GM18951 (cell line): ENCODE measurements around the gene THSD7B.

Experiments
- POLR2A ChIP-seq: IDR thresholded peaks from 4 replicates; pipeline ENCODE4 v1.6.1; 2011; ENCODE audit warnings: mild to moderate bottlenecking; ENCODE audit not compliant: insufficient read length, insufficient read depth; ENCODE audit errors: extremely low read depth
- in situ Hi-C: fragments of 300-500 bp; cut with MboI; formaldehyde crosslinking; loops from one replicate; pipeline ENCODE4 v1.12.0; 2022; ENCODE audit warnings: low sequenced_read_pairs, mixed read lengths, inconsistent platforms; ENCODE audit not compliant: unreplicated experiment

THSD7B gene

DNA sequence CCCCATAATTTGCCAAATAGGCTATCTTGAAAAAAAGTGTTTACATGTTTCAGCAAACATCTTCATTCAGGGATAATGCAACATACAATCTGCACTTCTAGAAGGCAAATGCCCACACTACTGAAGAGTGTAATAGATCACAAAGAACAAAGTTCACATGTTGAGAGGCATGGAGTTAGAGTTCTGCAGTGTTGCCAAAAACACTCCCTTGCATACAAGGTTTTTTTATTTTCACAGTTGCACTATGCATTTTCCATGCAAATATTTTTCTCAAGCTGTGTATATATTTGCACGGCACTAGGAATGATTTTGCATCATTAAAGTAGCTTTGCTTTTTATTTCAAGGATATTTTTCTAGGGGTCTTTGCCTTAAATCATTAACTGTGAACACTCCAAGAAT, 409.9 kb downstream of the THSD7B start:
- TF ChIP-seq POLR2A, result no peak
- in situ Hi-C loops, result no loop called here

DNA sequence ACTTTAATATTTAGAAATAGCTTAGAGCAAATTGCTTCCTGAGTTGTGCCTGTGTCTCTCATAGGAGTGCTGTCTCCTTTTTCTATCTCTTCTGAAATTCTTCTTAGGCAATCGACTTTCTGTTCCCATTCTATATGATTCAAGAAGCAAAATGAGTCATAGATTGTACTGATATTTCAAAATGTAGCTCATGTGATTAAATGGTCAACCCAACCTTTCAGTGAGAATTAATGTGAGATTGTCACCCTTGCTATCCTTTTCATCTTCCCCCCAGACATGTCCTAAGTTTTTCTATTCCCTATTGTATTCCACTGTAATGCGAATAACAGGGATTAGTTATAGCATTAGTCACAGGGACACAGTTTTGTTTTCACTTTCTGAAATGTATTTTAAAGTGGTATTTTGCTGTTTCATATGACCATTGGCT, 413.6 kb downstream of the THSD7B start:
- TF ChIP-seq POLR2A, result no peak
- in situ Hi-C loops, result no loop called here

DNA sequence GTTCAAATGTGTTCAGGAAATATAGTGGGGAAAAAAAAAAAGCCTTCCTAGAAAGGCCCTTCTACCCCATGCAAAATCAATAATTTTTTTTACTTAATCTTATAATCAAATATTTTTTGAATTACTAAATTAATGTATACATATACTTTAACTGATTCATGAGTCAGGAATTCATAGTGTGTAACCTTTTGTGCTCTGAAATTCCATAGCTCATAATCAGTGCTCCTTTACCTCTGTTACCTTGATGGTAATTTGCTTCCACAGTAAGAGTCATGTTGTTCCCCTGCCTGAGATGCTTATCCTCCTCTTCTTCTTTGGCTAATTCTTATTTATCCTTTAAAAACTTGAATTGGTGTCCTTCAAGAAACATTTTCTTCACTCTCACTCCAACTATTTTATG, 414.2 kb downstream of the THSD7B start:
- in situ Hi-C loops, result no loop called here
- TF ChIP-seq POLR2A, result no peak

DNA sequence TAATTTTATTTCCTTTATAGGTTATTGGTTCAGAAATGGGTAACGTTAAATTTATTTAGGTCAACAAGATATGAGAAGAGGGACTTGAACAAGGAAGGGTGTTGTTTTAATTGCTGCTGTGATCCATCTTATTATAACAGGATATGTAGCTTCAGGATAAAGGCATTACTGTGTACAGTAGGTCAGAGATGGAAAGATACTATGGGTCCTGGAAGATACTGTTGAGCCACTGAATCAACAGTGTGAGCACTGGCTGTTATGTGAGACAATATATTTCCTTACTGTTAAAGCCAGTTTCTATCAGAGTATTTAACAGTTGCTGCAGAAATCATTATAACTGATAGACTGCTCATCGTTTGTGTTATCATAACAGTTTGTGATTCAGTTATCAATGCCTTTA, 414.7 kb downstream of the THSD7B start:
- TF ChIP-seq POLR2A, result no peak
- in situ Hi-C loops, result no loop called here

DNA sequence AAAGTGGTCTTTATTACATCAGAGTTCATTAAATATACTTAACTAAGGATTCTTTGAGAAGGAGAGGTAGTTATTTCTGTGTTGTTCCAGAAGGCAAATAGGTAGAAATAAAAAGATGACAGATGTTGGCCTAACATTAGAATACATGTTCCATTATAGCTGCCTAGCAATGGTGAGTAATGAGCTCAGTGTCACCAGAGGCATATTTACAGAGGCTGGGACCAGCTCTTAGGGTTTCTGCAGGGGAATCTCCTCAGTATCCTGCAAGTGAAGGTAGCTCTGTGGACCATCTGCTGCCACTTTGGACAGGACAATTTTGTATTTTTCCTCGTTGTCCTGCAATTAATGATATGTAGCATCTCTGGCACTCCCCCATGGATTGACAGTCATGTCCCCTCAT, 416.0 kb downstream of the THSD7B start:
- no peak for TF ChIP-seq POLR2A
- in situ Hi-C loops, result no loop called here

DNA sequence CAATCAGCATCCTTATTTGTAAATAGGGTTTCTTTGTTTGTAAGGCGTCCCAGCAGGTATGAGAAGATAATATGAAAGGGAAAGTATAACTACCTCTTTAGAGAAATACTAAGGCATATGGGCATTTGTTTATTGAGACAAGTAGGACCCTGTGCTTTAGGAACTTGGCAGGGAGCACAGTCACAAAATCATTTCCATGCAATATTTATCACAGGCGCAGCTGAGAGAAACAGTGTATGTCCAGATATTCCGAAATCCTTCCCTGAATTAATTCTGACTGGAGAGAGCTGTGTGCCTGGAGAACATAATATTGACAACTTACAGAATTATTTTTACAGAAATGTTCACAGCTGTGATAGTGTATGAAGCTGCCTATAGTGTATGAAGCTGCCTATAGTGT, 416.7 kb downstream of the THSD7B start:
- in situ Hi-C loops, result no loop called here
- TF ChIP-seq POLR2A, result no peak

DNA sequence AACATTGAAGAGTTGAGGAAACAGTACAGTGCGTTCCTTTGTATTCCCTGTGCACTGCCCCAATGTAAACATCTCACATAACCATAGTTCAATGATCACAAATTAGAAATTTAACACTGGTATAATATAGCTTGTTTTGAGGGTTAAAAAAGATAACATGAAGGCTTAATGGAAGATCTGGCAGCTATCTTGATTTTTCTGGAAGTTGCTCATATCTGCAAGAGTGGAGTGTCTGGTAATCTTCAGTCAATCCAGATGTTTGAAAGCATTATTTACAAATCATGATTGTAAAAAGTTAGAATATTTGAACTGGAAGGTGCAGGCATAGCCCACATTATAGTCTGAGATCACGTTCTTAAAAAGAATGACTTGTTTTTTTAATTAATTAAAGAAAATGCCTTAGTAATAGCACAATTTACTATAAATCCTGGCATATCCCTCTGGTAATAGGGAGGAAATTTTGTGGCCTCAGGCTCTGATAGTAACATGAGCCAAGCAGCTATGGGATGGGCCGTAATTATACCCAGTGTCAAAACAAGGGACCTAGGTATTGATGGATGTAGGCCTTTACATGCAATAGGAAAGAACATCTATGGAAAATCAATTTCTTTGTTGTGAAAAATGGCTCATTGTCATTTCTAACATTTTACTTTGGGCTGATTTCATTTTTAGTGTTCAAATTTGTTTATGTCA, 418.0 kb downstream of the THSD7B start:
- in situ Hi-C loops, result no loop called here
- no peak for TF ChIP-seq POLR2A

DNA sequence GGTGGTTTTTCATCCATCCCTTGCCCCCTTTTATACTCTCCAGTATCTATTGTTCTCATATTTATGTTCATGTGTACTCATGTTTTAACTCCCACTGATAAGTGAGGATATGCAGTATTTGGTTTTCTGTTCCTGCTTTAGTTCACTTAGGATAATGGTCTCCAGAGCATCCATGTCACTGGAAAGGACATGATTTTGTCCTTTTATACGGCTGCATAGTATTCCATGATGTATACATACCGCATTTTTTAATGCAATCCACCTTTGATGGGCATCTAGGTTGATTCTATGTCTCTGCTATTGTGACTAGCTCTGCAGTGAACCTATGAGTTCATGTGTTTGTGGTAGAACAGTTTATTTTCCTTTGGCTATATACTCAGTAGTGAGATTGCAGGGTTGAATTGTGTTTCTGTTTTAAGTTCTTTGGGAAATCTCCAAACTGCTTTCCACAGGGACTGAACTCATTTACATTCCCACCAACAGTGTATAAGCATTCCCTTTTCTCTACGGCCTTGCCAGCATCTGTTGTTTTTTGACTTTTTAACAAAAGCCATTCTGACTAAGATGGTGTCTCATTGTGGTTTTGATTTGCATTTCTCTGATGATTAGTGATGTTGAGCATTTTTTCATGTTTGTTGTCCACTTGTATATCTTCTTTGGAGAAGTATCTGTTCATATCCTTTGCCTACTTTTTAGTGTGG, 420.2 kb downstream of the THSD7B start:
- TF ChIP-seq POLR2A, result no peak
- in situ Hi-C loops, result no loop called here

DNA sequence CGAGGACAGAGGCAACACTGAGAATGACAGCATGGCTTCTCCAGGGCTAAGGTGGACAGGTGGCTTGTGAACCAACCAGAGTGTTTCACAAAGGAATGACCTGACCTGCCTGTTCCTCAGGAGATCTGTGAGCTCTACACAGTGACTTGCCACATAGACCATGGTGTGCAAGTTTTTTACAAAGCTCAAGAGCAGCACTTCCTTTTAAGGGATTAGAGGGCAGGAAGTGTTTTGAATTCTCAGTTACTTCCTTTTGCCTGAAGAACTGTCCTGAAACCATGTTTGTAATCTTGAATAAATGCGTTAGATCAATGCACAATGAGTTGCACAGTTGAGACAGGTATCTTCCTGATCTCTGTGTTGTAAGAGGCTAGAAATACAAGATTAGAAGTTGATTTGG, 421.9 kb downstream of the THSD7B start:
- in situ Hi-C loops, result no loop called here
- no peak for TF ChIP-seq POLR2A

DNA sequence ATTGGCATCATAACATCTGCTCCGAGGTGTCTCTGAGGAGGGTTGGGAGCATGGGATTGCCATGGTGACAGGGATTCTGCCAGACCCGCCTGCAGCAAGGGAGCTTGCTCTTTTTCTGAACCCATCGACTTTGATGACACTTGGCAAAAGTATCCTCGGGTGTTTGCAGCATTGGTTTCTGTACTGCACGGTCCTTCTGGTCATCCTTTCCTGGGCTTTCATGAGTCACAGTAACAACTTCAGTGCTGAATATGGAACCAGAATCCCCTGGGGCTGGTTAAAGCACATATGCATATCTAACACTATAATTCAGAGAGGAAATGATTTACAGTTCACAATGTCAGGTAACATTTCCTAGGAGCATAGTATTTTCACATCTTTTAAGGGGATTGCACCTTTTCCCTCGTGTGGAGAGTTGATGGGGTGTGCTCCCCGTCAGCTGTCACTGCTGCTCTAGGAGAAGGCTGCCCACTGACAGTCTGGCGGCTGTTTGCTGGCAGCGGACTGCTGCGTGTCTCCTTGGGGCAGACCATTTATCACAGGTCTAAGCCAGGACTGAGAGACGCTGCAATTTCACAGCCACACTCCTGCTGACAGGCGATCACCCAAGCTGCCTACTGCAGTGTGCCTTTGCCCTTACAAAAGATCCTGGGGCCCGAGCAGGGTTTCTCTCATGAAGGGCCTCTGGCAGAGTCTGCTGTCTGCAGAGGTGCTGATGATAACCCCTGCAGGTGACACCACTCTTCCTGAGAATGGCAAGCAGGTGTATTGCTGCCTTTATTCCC, 425.3 kb downstream of the THSD7B start:
- in situ Hi-C loops, result no loop called here
- no peak for TF ChIP-seq POLR2A

DNA sequence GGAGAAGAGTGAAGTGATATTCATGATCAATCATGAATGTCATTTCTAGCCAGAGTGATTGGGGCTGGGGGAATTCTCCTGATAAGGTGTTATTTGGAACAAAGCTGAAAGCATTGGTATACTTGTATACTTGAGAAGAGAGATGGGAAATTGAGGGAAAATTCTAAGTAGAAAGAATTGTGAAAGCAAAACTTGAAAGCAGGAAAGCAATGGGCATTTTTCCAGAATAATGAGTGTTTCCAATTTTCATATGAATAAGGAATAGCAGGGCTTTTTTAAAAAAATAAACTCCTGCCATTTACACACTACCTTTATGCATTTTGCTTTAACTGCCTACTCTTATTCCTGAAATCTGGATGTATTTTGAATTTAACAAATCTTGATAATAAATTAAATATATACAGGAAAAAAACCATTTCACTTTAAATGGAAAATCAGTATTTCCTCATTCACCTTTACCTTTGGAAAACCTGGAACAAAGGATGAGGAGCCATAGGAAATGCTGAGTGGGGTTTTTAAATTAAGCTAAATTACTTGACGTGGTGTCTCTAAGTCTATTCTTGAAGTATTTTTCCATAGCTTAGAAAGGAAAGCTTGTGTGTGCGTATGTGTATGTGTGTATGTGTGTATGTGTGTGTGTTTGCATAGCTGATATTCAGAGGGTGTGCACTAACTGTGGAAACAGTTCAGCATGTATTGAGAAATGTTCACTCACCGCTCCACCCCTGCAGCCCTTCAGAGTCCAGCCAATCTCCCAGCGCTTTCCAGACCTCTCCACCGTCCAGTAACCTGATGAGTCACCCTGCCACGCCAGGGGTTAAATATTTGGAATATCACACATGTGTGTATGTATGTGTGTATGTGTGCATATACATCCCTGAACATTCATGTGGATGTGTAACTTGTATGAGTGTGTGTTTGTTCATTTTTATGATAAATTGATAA, 427.3 kb downstream of the THSD7B start:
- in situ Hi-C loops, result no loop called here

DNA sequence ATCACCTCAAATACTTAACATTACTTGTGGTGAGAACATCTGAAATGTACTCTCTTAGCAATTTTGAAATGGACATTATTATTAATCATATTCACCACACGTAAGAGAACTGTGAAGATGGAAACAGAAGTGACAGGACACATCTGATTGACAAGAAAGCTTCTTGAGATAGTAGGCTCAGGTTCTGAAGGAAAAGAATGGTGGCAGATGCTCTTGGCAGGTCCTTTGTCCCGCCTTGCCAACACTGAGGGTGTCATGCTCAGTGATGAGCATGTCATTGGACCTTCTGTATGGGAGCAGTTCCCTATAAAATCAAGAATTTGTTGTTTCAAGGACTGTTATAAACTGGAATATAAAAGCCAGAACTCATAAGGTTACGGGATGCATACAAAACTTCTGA, 428.1 kb downstream of the THSD7B start:
- no peak for TF ChIP-seq POLR2A
- in situ Hi-C loops, result no loop called here

More for the DNA sequence above, 427.3 kb downstream of the THSD7B start:
- TF ChIP-seq POLR2A, result no peak

DNA sequence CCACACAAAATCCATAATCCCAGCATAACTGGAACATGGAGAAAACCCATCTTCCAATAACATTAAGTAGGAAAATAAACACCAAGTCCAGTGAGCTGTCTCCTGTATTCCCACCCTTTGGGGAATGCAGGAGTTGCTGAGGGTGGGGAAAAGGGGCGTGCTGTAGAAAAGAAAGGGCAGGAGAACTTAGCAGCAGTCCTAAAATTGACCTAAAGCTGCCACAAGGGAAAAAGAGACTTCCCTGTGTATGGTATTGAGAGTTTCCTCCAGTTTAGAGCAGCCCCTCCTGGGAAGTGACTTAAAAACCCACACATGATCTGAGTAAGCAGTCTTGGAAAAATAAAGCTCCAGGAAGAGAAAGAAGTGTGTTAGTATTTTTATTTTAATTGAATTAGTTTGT, 428.8 kb downstream of the THSD7B start:
- in situ Hi-C loops, result no loop called here
- TF ChIP-seq POLR2A, result no peak
